Spleen (tissue), 7 donors: ENCODE data around the gene P2RY14.

Source experiments
- CTCF ChIP-seq, 11 experiments: fragments of 200-600 bp in 7 of 11; fragments of 450-650 bp in 4 of 11; sonication (generic) in 4 of 11; IDR thresholded peaks in 8 of 11; conservative IDR thresholded peaks in 3 of 11; 1 replicate in 7 of 11; 2 replicates in 4 of 11; pipeline versions ENCODE4 v1.4.0 to v1.8.0; 2016 to 2021; ENCODE audit warnings: antibody characterized with exemption in 11 of 11, inconsistent platforms in 4 of 11, mild to moderate bottlenecking in 1 of 11
- POLR2A ChIP-seq, 3 donors: fragments of 450-650 bp; IDR thresholded peaks; one replicate each; pipeline ENCODE4 v1.5.1; 2017; ENCODE audit warnings: antibody characterized with exemption in 3 of 3, mild to moderate bottlenecking in 1 of 3
- donor health status: DM: no; HTN: no; CAD: no; lungs with moderate emphysema.
- donor health status: DM: no; HTN: no; CAD: no.
- donor health status: DM: no; HTN: no; CAD: no.

- no peak for TF ChIP-seq CTCF (IDR thresholded peaks at IDR 0.05 in 8 of 11, conservative IDR thresholded peaks at IDR 0.05 in 3 of 11)
- TF ChIP-seq POLR2A (IDR thresholded peaks at IDR 0.05) = no peak
Measured at GRCh38 chr3:151171145-151171757, 107.1 kb downstream of the P2RY14 start.
